MCF 10A (cell line): Measurements from ENCODE around the gene CKAP5. TPM values are rescaled to one million over a fixed set of nuclear protein-coding genes. Genes with fewer than 3 reads are reported as not detected.

Experiments
- BruUV-seq: library from RNA; stranded (reverse); fragments of 400-500 nt; replicated peaks from 2 replicates; lab custom pipeline; 2021; lab: Mats Ljungman, UMichigan
- CTCF ChIA-PET: fragments of 300-600 bp; sonication (Branson Sonifier 250); formaldehyde crosslinking; extraction: SDS; loops from one replicate; lab custom pipeline; 2021; ENCODE audit warnings: antibody characterized with exemption, inconsistent platforms; lab: Yijun Ruan, JAX
- POLR2A ChIA-PET: fragments of 300-600, 350-650 bp; sonication (Branson Sonifier 250); formaldehyde crosslinking; extraction: SDS; loops from one replicate; lab custom pipeline; 2020; ENCODE audit warnings: antibody characterized with exemption, inconsistent platforms; lab: Yijun Ruan, JAX
- DNase-seq: peaks from one replicate; pipeline ENCODE4 v3.0.0-alpha.2; 2018; ENCODE audit not compliant: unreplicated experiment
- H3K27ac Mint-ChIP-seq: one replicate; pipeline ENCODE4 v1.8.0; 2022; ENCODE audit warnings: mild to moderate bottlenecking, low read depth, mixed read lengths; ENCODE audit not compliant: unreplicated experiment
- H3K27me3 Mint-ChIP-seq: one replicate; pipeline ENCODE4 v1.8.0; 2022; ENCODE audit warnings: mixed read lengths; ENCODE audit not compliant: insufficient read depth, unreplicated experiment
- H3K36me3 Mint-ChIP-seq: one replicate; pipeline ENCODE4 v1.8.0; 2022; ENCODE audit warnings: mild to moderate bottlenecking, moderate library complexity, mixed read lengths; ENCODE audit not compliant: insufficient read depth, unreplicated experiment
- H3K4me1 Mint-ChIP-seq: one replicate; pipeline ENCODE4 v1.8.0; 2022; ENCODE audit warnings: mixed read lengths; ENCODE audit not compliant: insufficient read depth, unreplicated experiment
- H3K4me3 Mint-ChIP-seq: one replicate; pipeline ENCODE4 v1.8.0; 2022; ENCODE audit warnings: mild to moderate bottlenecking, moderate library complexity, mixed read lengths; ENCODE audit not compliant: unreplicated experiment
- H3K9me3 Mint-ChIP-seq: one replicate; pipeline ENCODE4 v1.8.0; 2022; ENCODE audit warnings: mixed read lengths; ENCODE audit not compliant: unreplicated experiment
- intact Hi-C: fragments of 100-400 bp; cut with micrococcal nuclease; formaldehyde crosslinking; loops from 2 replicates; pipeline ENCODE4 v1.14.1; 2022
- total RNA-seq: library from RNA; stranded (reverse); gene quantifications from 2 replicates; pipeline ENCODE4 v1.2.3, GENCODE V29; 2022
- TF ChIP-seq, protein P1 (sequence below): fragments of 200-600 bp; IDR thresholded peaks from one replicate; pipeline ENCODE4 v1.8.0; 2022; ENCODE audit warnings: antibody characterized with exemption, mild to moderate bottlenecking; ENCODE audit not compliant: unreplicated experiment

CKAP5 gene
- total RNA-seq, 1 experiment from 2014 or later: 193 TPM

DNA sequence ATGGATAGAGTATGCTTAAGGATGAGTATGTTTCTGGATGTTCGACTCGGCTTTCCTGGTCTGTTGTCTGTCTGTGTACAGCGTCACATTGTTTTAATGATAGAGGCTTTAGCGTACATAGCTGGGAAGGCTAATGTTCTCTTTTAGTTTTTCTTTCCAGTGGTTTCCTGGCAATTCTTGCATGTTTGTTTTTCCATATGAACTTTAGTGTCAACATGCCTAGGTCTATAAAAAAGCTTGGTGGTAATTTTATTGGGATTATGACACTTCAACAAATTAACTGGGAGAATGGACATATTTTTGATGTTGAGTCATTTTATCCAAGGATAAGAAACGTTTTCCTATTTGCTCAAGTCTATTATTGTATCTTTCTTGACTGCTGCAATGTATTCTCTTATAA lies 109.5 kb downstream of the CKAP5 start:
- ChIA-PET POLR2A (interaction anchor here (0.7 kb wide), 1 partner anchor 48 kb away, joined by 4 read pairs; no protein-coding TSS in a partner anchor), CTCF (no interaction called here)
- H3K27ac Mint-ChIP-seq: no peak overlapping the region
- H3K4me3 Mint-ChIP-seq: no peak overlapping the region
- H3K27me3 Mint-ChIP-seq: no peaks in the 10 kb centered on the region
- DNase-seq: no peak
- BruUV-seq: no TSS peak
- no peaks in the 10 kb centered on the region for H3K9me3 Mint-ChIP-seq
- intact Hi-C loops: no loop called here
- H3K36me3 Mint-ChIP-seq: peaks cover 23% of the 10 kb centered on the region
- TF ChIP-seq, protein P1, sequence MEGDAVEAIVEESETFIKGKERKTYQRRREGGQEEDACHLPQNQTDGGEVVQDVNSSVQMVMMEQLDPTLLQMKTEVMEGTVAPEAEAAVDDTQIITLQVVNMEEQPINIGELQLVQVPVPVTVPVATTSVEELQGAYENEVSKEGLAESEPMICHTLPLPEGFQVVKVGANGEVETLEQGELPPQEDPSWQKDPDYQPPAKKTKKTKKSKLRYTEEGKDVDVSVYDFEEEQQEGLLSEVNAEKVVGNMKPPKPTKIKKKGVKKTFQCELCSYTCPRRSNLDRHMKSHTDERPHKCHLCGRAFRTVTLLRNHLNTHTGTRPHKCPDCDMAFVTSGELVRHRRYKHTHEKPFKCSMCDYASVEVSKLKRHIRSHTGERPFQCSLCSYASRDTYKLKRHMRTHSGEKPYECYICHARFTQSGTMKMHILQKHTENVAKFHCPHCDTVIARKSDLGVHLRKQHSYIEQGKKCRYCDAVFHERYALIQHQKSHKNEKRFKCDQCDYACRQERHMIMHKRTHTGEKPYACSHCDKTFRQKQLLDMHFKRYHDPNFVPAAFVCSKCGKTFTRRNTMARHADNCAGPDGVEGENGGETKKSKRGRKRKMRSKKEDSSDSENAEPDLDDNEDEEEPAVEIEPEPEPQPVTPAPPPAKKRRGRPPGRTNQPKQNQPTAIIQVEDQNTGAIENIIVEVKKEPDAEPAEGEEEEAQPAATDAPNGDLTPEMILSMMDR: no peak
- H3K4me1 Mint-ChIP-seq: no peaks in the 10 kb centered on the region

DNA sequence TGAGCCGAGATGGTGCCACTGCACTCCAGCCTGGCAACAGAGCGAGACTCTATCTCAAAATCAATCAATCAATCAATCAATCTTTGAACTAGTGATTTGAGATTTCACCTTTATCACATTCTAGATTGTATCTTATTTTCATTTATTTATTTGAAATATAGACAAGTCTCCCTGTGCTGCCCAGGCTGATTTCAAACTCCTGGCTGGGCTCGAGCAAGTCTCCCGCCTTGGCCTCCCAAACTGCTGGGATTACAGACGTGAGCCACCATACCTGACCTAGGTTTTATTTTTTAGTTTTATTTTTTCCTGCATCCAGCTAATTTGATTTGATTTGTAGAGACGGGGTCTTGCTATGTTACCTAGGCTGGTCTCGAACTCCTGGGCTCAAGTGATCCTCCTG lies 109.9 kb downstream of the CKAP5 start:
- ChIA-PET CTCF (interaction anchor here (0.6 kb wide), 1 partner anchor 25 kb away, joined by 3 read pairs; no protein-coding TSS in a partner anchor), POLR2A (no interaction called here)
- H3K36me3 Mint-ChIP-seq: peaks cover 23% of the 10 kb centered on the region
- intact Hi-C loops: no loop called here
- H3K27ac Mint-ChIP-seq: no peak overlapping the region
- H3K27me3 Mint-ChIP-seq: no peaks in the 10 kb centered on the region
- H3K4me1 Mint-ChIP-seq: no peaks in the 10 kb centered on the region
- no peak overlapping the region for H3K4me3 Mint-ChIP-seq
- DNase-seq: no peak
- no TSS peak for BruUV-seq
- H3K9me3 Mint-ChIP-seq: no peaks in the 10 kb centered on the region
- TF ChIP-seq, protein P1: no peak

DNA sequence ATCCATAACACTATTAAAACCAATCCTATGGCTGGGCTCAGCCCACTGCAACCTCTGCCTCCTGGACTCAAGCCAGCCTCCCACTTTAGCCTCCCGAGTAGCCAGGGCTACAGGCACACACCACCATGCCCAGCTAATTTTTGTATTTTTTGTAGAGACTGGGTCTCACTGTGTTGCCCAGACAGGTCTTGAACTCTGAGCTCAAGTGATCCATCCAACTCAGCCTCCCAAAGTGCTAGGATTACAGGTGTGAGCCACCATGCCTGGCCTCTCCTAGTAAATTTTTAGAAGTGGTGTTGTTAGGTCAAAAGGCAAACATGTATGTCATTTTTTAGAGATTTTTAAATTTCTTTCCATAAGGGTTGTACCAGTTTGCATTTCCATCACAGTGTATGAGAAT lies 112.8 kb downstream of the CKAP5 start:
- no peak overlapping the region for H3K27ac Mint-ChIP-seq
- no TSS peak for BruUV-seq
- POLR2A ChIA-PET: no interaction called here

DNA sequence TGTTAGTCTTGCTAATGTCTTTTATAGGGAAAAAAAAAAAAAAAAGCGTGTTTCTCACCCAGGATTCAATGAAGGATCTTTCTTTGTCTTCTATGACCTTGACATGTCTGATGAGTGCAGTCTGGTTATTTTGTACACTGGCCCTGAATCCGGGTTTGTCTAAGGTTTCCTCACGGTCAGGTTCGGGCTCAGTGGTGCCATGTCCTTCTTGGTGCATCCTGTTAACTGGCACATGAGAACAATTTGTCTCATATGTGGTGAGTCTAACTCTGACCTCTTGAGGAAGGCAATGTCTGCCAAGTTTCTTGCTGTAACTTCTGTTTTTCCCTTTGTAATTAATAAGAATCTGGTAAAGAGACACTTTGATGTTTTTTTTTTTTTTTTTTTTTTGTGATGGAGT lies 114.5 kb downstream of the CKAP5 start:
- ChIA-PET POLR2A (no interaction called here), CTCF (no interaction called here)
- Mint-ChIP-seq H3K4me3 (no peak overlapping the region), H3K4me1 (no peaks in the 10 kb centered on the region), H3K27ac (no peak overlapping the region), H3K27me3 (no peaks in the 10 kb centered on the region), H3K36me3 (peaks cover 5% of the 10 kb centered on the region), H3K9me3 (no peaks in the 10 kb centered on the region)
- TF ChIP-seq, protein P1: no peak
- intact Hi-C loops: no loop called here
- no peak for DNase-seq
- no TSS peak for BruUV-seq

More for the DNA sequence above, 112.8 kb downstream of the CKAP5 start:
- no peak for DNase-seq
- TF ChIP-seq, protein P1: no peak
- intact Hi-C loops: no loop called here
- Mint-ChIP-seq H3K36me3 (peaks cover 10% of the 10 kb centered on the region), H3K9me3 (no peaks in the 10 kb centered on the region), H3K4me1 (no peaks in the 10 kb centered on the region), H3K27me3 (no peaks in the 10 kb centered on the region), H3K4me3 (no peak overlapping the region)
- CTCF ChIA-PET: no interaction called here
